ENCODE results near the gene FSTL3. TPM values are rescaled to one million over a fixed set of nuclear protein-coding genes. Genes with fewer than 3 reads are reported as not detected.

The FSTL3 gene
- total RNA-seq, 3 donors from 2014 or later (not counting 1 experiment from before 2014, with no cell fraction given) = 1.5 to 1.9 (median 1.5) TPM

GRCh38 chr19:718991-719512 is 42.9 kb downstream of the FSTL3 start:
- no peak overlapping the region for H3K4me3 Mint-ChIP-seq
- Histone ChIP-seq H3K27ac (ENCODE audit: low read length) (no peak overlapping the region), H3K4me3 (ENCODE audit: low read length) (no peak overlapping the region), H3K9me3 (ENCODE audit: control insufficient read depth, insufficient read depth, low read length) (peaks cover 7% of the 10 kb centered on the region), H3K36me3 (ENCODE audit: control insufficient read depth, insufficient read depth, low read length) (no peaks in the 10 kb centered on the region), H3K27me3 (ENCODE audit: control insufficient read depth, insufficient read depth, low read length) (peaks cover 7% of the 10 kb centered on the region), H3K4me1 (ENCODE audit: control insufficient read depth, insufficient read depth, low read length) (peaks cover 5% of the 10 kb centered on the region)
- intact Hi-C loops (cut with micrococcal nuclease) = no loop called here
- ATAC-seq (no peak), DNase-seq (no peak)
- H3K9me3 Mint-ChIP-seq = peaks cover 0 to 3% of the 10 kb centered on the region in 2 donors
- WGBS (ENCODE audit: insufficient coverage) = 69% methylated on average over 50 of the region's 54 CpGs
- H3K27ac Mint-ChIP-seq = no peak overlapping the region
- peaks cover 7 to 25% of the 10 kb centered on the region in 2 donors for H3K27me3 Mint-ChIP-seq (ENCODE audit: low read depth in 2 of 2)
- no peaks in the 10 kb centered on the region for H3K4me1 Mint-ChIP-seq
- TF ChIP-seq CTCF (IDR thresholded peaks at IDR 0.05) = no peak
- no peaks in the 10 kb centered on the region for H3K36me3 Mint-ChIP-seq

- H3K27me3 Mint-ChIP-seq (ENCODE audit: low read depth in 2 of 2) = peaks cover 7 to 25% of the 10 kb centered on the region in 2 donors
- H3K9me3 Mint-ChIP-seq = peaks cover 0 to 3% of the 10 kb centered on the region in 2 donors
- Histone ChIP-seq H3K27me3 (ENCODE audit: control insufficient read depth, insufficient read depth, low read length) (peaks cover 7% of the 10 kb centered on the region), H3K4me1 (ENCODE audit: control insufficient read depth, insufficient read depth, low read length) (peaks cover 5% of the 10 kb centered on the region), H3K4me3 (ENCODE audit: low read length) (no peak overlapping the region), H3K9me3 (ENCODE audit: control insufficient read depth, insufficient read depth, low read length) (peaks cover 7% of the 10 kb centered on the region), H3K27ac (ENCODE audit: low read length) (no peak overlapping the region), H3K36me3 (ENCODE audit: control insufficient read depth, insufficient read depth, low read length) (no peaks in the 10 kb centered on the region)
- H3K36me3 Mint-ChIP-seq = no peaks in the 10 kb centered on the region
- H3K4me3 Mint-ChIP-seq = no peak overlapping the region
- no peak for DNase-seq
- ATAC-seq = peak in 2 of 3 donors; percentile 29 to 35
- intact Hi-C loops (cut with micrococcal nuclease) = no loop called here
- WGBS (ENCODE audit: insufficient coverage) = 16% methylated on average over 70 of the region's 79 CpGs
- no peak overlapping the region for H3K27ac Mint-ChIP-seq
- TF ChIP-seq CTCF (IDR thresholded peaks at IDR 0.05) = no peak
- no peaks in the 10 kb centered on the region for H3K4me1 Mint-ChIP-seq
These were observed 43.6 kb downstream of the FSTL3 start for GRCh38 chr19:719636-720344.

GRCh38 chr19:720345-721160 is 44.4 kb downstream of the FSTL3 start:
- DNase-seq = no peak
- Histone ChIP-seq H3K4me3 (ENCODE audit: low read length) (no peak overlapping the region), H3K4me1 (ENCODE audit: control insufficient read depth, insufficient read depth, low read length) (peaks cover 5% of the 10 kb centered on the region), H3K27me3 (ENCODE audit: control insufficient read depth, insufficient read depth, low read length) (peaks cover 7% of the 10 kb centered on the region), H3K9me3 (ENCODE audit: control insufficient read depth, insufficient read depth, low read length) (peaks cover 2% of the 10 kb centered on the region), H3K27ac (ENCODE audit: low read length) (no peak overlapping the region), H3K36me3 (ENCODE audit: control insufficient read depth, insufficient read depth, low read length) (no peaks in the 10 kb centered on the region)
- Mint-ChIP-seq H3K9me3 (peaks cover 0 to under 1% of the 10 kb centered on the region in 2 donors), H3K4me3 (no peak overlapping the region), H3K27ac (no peak overlapping the region), H3K27me3 (ENCODE audit: low read depth in 2 of 2) (peaks cover 3 to 22% of the 10 kb centered on the region in 2 donors), H3K36me3 (no peaks in the 10 kb centered on the region), H3K4me1 (no peaks in the 10 kb centered on the region)
- WGBS (ENCODE audit: insufficient coverage) = 19% methylated on average over 41 of the region's 58 CpGs
- ATAC-seq = no peak
- no peak for TF ChIP-seq CTCF (IDR thresholded peaks at IDR 0.05)
- intact Hi-C loops (cut with micrococcal nuclease) = no loop called here

Data from natural killer cell (primary cell).